HG03342 (cell line): Measurements from ENCODE around the gene SMIM20.

Source experiments
- ATAC-seq: cut with Tn5 transposase; IDR thresholded peaks from one replicate; pipeline ENCODE4 v1.9.1; 2021; ENCODE audit warnings: mild to moderate bottlenecking, moderate library complexity; ENCODE audit not compliant: unreplicated experiment

Gene SMIM20

GRCh38 chr4:25925486-25926201, 11.6 kb downstream of the SMIM20 start:
- ATAC-seq = peak; percentile 84

GRCh38 chr4:25926462-25926861, 12.4 kb downstream of the SMIM20 start:
- ATAC-seq = no peak

GRCh38 chr4:25927361-25928195, 13.6 kb downstream of the SMIM20 start:
- no peak for ATAC-seq

GRCh38 chr4:25928379-25929297, 14.6 kb downstream of the SMIM20 start:
- ATAC-seq = no peak

GRCh38 chr4:25929298-25929686, 15.3 kb downstream of the SMIM20 start:
- ATAC-seq = no peak

GRCh38 chr4:25930731-25931354, 16.8 kb downstream of the SMIM20 start:
- no peak for ATAC-seq

GRCh38 chr4:25936696-25937095, 22.7 kb downstream of the SMIM20 start:
- ATAC-seq = no peak

- ATAC-seq = no peak
Observed at GRCh38 chr4:25937801-25938200, 23.8 kb downstream of the SMIM20 start.

- ATAC-seq = peak; percentile 27
Observed at GRCh38 chr4:25938366-25938765, 24.3 kb downstream of the SMIM20 start.

GRCh38 chr4:25938787-25939186, 24.8 kb downstream of the SMIM20 start:
- ATAC-seq = peak; percentile 93

GRCh38 chr4:25939330-25939729, 25.3 kb downstream of the SMIM20 start:
- no peak for ATAC-seq

- no peak for ATAC-seq
Observed at GRCh38 chr4:25941457-25942221, 27.6 kb downstream of the SMIM20 start.

GRCh38 chr4:25943312-25943711, 29.3 kb downstream of the SMIM20 start:
- no peak for ATAC-seq

GRCh38 chr4:25943805-25944204, 29.8 kb downstream of the SMIM20 start:
- no peak for ATAC-seq

- ATAC-seq = no peak
Observed at GRCh38 chr4:25948051-25948450, 34.0 kb downstream of the SMIM20 start.

- ATAC-seq = no peak
Observed at GRCh38 chr4:25949173-25949748, 35.2 kb downstream of the SMIM20 start.

- no peak for ATAC-seq
Observed at GRCh38 chr4:25949994-25950393, 36.0 kb downstream of the SMIM20 start.

GRCh38 chr4:25950461-25951389, 36.7 kb downstream of the SMIM20 start:
- no peak for ATAC-seq
